ENCODE measurements around the gene CHRNB2.

The CHRNB2 gene

GRCh38 chr1:154615411-154615810 is 47.8 kb downstream of the CHRNB2 start:
- TF ChIP-seq TEAD4 (IDR thresholded peaks at IDR 0.05) (no peak), CREB1 (IDR thresholded peaks at IDR 0.05; ENCODE audit: low read depth) (no peak), TAF1 (IDR thresholded peaks at IDR 0.05; ENCODE audit: low read depth) (no peak), TCF12 (IDR thresholded peaks at IDR 0.05; ENCODE audit: low read depth) (no peak), RAD21 (IDR thresholded peaks at IDR 0.05; ENCODE audit: low read depth) (no peak), CEBPB (IDR thresholded peaks at IDR 0.05) (no peak), ZBTB7A (IDR thresholded peaks at IDR 0.05; ENCODE audit: low read depth) (no peak), YY1 (IDR thresholded peaks at IDR 0.05; ENCODE audit: low read depth) (no peak), MAX (IDR thresholded peaks at IDR 0.05) (no peak), NFIC (IDR thresholded peaks at IDR 0.05) (no peak)

- no peak for TF ChIP-seq TCF12 (IDR thresholded peaks at IDR 0.05; ENCODE audit: low read depth)
- TF ChIP-seq REST (IDR thresholded peaks at IDR 0.05; ENCODE audit: low read depth) = no peak
- no peak for TF ChIP-seq TEAD4 (IDR thresholded peaks at IDR 0.05)
- no peak for TF ChIP-seq CEBPB (IDR thresholded peaks at IDR 0.05)
- no peak for TF ChIP-seq RAD21 (IDR thresholded peaks at IDR 0.05; ENCODE audit: low read depth)
- TF ChIP-seq MAX (IDR thresholded peaks at IDR 0.05) = no peak
- no peak for TF ChIP-seq TAF1 (IDR thresholded peaks at IDR 0.05; ENCODE audit: low read depth)
- TF ChIP-seq EP300 (IDR thresholded peaks at IDR 0.05; ENCODE audit: borderline replicate concordance) = no peak
- TF ChIP-seq USF1 (IDR thresholded peaks at IDR 0.05) = no peak
- TF ChIP-seq NFIC (IDR thresholded peaks at IDR 0.05) = no peak
- TF ChIP-seq YY1 (IDR thresholded peaks at IDR 0.05; ENCODE audit: low read depth) = no peak
- TF ChIP-seq FOXM1 (IDR thresholded peaks at IDR 0.05; ENCODE audit: borderline replicate concordance, low read depth) = no peak
- no peak for TF ChIP-seq EGR1 (IDR thresholded peaks at IDR 0.05)
- TF ChIP-seq CREB1 (IDR thresholded peaks at IDR 0.05; ENCODE audit: low read depth) = no peak
These were observed 49.2 kb downstream of the CHRNB2 start for GRCh38 chr1:154616659-154617345.

GRCh38 chr1:154619181-154619948 is 51.8 kb downstream of the CHRNB2 start:
- TF ChIP-seq FOXM1 (IDR thresholded peaks at IDR 0.05; ENCODE audit: borderline replicate concordance, low read depth) (no peak), YY1 (IDR thresholded peaks at IDR 0.05; ENCODE audit: low read depth) (no peak), NFIC (IDR thresholded peaks at IDR 0.05) (no peak), TAF1 (IDR thresholded peaks at IDR 0.05; ENCODE audit: low read depth) (no peak), CEBPB (IDR thresholded peaks at IDR 0.05) (no peak), EGR1 (IDR thresholded peaks at IDR 0.05) (no peak), REST (IDR thresholded peaks at IDR 0.05; ENCODE audit: low read depth) (no peak), TEAD4 (IDR thresholded peaks at IDR 0.05) (no peak), USF1 (IDR thresholded peaks at IDR 0.05) (no peak), TCF12 (IDR thresholded peaks at IDR 0.05; ENCODE audit: low read depth) (no peak), EP300 (IDR thresholded peaks at IDR 0.05; ENCODE audit: borderline replicate concordance) (no peak)

GRCh38 chr1:154620751-154621150 is 53.2 kb downstream of the CHRNB2 start:
- TF ChIP-seq USF1 (IDR thresholded peaks at IDR 0.05) (no peak), EGR1 (IDR thresholded peaks at IDR 0.05) (no peak), TCF12 (IDR thresholded peaks at IDR 0.05; ENCODE audit: low read depth) (no peak)

GRCh38 chr1:154621875-154622274 is 54.3 kb downstream of the CHRNB2 start:
- TF ChIP-seq CREB1 (IDR thresholded peaks at IDR 0.05; ENCODE audit: low read depth) (no peak), TAF1 (IDR thresholded peaks at IDR 0.05; ENCODE audit: low read depth) (no peak)

Data from Ishikawa (cell line).